ENCODE data around the gene TRIML2. TPM values are rescaled to one million over a fixed set of nuclear protein-coding genes. Genes with fewer than 3 reads are reported as not detected.
"Not testable (repeated sequence)": the region's sequence is repeated elsewhere in the genome, so short reads cannot be mapped to it uniquely, and the experiment has no call there.

Gene TRIML2
- polyA plus RNA-seq, 1 donor: not detected

DNA sequence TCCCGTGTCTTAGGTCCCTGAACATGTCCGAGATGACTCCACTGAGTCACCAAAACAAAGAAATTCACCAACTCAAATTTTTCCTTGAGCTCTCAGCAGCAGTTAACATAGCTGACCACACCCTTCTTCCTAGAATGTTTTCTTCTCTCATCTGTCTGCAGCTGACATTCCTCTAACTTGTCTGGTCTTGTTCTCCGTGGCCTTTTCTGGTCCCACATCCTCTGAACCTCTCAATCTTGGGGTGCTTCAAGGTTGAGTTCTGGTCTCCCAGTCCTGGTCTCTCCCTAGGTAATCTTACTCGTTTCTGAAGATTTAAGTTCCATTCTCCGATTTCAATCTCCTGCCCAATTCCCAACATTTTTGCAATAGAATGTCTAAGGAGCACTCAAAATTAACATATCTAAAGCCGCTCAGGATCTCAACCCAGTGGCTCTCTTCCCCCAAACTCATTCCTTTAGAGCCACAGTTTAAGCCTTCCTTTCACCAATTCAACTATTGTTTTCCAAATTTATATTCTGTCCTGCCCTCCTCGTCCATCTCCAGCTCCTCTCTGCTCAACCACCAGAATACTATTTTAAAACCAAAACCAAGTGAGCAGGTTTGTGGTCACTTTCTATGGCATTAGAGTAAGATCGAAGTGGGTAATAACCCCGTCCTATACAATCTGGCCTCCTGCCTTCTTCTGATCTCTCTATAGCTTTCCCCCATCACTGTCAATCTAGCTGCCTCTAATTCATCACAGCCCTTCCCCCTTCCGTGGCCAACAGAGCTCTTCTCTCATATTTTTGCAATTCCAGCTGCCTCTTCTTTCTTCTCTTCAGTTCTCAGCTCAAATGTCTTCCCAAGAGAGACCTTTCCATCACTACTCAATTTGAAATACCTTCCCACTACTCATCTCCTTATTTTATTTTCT, 1.2 kb downstream of the TRIML2 start:
- no peak for DNase-seq

DNA sequence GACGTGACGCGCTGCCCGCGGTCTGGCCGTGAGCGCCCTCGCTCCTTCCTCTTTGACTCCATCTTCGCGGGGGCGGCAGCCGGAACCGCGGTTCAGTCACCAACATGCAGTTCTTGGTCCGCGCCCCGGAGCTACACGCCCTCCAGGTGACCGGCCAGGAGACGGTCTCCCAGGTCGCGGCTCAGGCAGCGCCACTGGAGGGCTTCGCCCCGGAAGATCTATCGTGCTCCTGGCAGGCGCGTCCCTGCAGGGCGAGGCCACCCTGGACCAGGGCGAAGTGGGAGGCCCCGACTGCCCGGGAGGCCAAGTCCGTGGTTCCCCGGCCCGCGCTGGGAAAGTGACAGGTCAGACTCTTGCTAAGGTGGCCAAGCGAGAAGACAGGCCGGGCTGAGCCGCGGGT, 2.9 kb downstream of the TRIML2 start:
- DNase-seq: no peak

DNA sequence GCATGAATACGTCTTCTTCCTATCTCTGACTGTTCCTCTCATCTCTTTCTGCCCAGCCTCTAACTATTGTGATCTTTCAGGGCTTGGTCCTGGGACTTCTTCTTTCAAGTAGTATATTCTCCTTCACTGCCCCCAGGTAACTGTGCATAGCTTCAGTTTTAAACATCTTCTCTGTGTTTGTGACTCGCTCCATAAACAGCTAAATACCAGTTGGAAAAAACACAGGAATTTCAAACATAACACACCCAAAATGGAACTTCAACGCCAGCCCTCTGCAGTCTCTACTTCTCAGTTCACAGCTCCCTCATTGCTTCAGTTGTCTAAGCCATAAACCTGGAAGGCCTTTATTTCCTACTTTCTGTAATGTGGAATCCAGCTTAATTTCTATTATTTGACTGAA, 16.6 kb downstream of the TRIML2 start:
- DNase-seq: no peak

DNA sequence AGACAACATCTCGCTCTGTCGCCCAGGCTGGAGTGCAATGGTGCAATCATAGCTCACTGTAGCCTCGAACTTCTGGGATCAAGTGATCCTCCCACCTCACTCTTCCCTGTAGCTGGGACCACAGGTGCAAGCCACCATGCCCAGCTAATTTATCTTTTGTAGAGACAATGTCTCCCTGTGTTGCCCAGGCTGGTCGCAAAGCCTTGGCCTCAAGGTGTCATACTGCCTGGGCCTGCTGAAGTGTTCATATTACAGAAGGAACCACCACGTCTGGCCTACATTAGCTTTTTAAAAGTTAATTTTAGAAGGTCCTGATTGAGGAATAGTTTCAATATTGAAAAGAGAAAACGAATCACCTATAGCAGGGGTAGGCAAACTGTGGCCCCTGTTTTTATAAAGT, 22.5 kb downstream of the TRIML2 start:
- no peak for DNase-seq

DNA sequence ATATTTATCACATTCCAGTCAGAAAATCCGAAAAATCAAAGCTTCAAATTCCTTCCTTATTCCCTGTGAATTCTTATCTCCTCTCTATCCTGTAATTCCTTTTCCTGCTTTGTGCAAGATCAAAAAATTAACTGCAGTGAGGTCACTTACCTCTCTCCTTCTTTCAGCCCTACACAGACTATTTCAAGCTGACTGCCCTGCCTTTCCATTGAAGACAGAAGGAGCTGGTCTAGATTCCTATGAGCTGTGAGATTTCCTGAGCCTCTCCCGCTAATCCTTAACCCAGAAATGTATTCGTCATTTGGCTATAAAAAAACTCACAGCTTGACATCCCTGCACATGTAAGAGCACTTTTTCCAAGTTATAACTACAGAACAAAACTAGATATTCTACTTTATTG, 26.6 kb downstream of the TRIML2 start:
- no peak for DNase-seq

DNA sequence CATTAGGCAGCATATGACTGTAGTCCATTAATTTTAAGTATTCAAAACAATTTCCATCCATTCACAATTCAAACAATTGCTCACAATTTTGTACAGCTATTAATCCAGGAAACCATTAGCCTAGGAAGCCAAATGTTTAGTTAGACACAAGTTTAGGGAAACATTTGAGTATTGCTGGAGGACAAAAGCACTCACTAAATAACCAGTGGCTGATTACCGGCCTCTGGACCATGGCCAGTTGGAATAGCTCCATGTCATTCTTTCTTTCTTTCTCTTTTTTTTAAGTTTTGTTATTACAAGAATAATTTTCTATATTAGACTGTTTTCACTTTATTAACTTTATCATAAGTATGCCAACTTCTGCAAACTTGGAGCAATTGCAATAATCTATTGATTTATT, 31.3 kb downstream of the TRIML2 start:
- peak; percentile 3 for DNase-seq

DNA sequence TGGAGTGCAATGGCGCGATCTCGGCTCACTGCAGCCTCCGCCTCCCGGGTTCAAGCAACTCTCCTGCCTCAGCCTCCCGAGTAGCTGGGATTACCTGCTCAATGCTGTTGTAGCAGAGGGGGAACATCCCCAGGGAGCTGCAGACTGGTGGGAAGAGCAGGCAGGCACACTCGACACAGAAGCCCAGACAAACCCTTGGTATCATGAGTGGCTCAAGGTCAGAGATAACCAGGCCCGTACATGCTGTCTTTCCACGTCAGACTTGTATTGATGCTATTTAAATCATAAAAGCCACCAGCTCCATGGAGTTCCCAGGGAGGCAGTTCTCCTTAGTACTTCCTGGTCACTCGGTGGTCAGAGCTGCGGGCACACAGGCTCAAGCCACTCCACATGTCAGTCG, 33.2 kb downstream of the TRIML2 start:
- no peak for DNase-seq

DNA sequence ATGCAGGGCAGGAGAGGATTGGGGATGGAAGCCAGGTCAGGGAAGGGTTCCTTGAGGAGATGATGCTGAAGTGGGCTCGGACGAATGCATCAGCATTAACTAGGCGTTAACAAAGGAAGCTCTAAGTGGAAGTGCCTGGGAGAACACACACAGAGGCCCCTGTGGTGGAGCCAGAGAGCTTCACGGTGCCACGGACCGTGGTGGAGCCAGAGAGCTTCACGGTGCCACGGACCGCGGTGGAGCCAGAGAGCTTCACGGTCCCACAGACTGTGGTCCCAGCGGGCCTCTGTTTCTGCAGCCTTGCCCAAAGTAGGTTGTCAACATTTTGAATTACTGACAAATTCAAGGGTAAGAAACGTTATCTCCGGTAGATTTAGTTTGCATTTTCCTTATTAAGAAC, 48.3 kb downstream of the TRIML2 start:
- no peak for DNase-seq

DNA sequence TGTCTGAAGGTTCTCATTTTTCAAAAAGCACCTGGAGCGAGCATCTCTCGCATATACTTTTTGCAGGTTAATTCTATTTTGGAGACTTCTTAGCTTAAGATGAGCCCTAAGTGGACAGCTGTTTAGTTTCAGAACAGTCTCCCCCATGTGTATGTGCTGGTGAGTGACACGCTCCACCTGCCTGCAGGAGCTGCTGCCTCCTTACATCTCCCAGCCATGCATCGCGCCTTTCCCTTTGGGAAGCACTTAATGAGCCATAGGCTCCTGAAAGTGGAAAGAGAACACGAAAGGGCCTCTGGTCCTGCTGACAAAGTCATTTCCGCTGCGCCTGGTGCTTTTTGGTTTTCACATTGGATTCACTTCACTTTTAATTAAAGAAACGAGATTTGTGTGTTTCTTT, 56.1 kb downstream of the TRIML2 start:
- peak; percentile 46 for DNase-seq

DNA sequence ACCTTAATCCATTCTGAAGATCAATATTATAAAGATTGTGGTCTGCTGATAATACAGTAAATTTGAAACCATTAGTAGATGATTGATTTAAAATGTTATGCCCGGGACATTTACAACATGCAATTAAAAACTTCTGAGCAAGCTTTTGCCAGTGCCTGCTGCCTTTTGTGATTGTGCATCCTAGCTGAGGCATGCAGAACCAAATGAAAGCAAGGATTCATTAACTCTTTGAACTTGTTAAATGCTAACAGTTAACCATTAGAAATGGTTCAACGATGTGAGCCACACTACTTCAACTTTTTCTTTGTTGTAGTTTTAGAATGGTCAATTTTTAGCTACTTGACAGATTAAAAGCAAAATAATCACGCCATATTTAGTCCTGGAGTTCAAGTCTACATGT, 62.7 kb downstream of the TRIML2 start:
- DNase-seq: no peak

DNA sequence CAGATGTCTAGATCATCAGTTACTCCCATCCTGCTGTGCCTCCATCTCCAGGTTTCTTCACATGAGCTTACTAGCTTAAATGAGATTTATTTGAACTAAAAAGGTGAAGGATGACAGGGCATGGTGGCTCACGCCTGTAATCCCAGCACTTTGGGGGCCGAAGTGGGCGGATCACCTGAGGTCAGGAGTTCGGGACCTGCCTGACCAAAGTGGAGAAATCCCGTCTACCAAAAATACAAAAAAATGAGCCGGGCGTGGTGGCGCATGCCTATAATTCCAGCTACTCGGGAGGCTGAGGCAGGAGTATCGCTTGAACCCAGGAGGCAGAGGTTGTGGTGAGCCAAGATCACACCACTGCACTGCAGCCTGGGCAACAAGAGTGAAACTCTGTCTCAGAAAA, 63.9 kb downstream of the TRIML2 start:
- DNase-seq: not testable (repeated sequence)

DNA sequence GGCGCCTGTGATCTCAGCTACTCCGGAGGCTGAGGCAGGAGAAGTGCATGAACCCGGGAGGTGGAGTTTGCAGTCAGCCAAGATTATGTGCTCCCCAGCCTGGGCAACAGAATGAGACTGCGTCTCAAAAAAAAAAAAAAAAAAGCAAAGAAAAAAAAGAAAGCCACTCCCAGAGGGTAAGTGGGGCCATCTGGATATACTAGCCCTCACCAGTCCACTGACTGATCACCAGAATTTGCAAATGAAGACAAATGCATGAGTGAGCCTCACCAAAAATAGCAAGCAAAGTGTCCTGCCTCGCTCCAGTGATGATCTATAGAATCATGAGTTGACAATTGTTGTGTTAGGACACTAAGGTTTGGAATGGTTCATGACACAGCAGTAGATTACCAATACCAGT, 66.2 kb downstream of the TRIML2 start:
- DNase-seq: no peak

DNA sequence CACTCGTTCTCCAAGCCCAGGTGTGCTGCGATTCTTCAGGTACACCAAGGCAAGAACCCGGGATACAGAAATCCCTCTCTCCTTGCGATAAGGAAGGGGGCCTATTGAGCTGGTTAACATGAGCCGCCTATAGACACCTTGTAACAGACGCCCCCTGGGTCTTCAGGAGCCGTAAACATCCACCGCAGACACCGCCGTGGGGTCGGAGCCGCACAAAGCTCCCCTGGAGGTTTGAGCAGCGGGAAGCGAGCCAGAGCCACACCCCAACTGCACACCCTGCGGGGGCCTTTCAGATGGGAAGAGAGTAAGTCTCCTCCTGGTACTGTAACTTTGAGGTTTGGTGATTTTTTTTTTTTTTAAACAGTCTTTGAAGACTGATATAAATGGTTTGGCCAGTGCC, 67.2 kb downstream of the TRIML2 start:
- no peak for DNase-seq

DNA sequence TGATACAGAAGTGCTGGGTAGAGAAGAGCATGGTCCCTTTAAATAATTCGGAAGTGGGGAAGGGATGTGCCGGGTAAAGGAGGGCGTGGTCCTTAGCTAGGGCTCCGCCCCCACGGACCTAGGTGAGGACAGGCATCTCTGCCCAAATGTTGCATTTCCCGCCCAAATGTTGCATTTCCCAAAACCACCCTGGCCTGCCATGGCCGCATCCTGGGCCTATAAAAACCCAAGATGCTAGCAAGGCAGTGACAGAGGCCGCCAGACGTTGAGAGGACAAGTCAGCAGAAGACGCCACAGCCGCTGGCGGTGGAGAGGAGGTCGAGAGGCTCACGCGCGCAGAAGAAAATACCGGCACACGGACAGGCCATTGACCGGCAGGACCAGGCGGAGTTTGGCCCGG, 67.7 kb downstream of the TRIML2 start:
- no peak for DNase-seq

Other genes with a start within 250 kb of the TRIML2 start
- 1.8 TPM for gene ZFP42, start 113.8 kb downstream of the TRIML2 start, polyA plus RNA-seq (ENCODE audit: insufficient read length)
- gene TRIML1, start 29.8 kb upstream of the TRIML2 start, polyA plus RNA-seq (ENCODE audit: insufficient read length): not detected